Measurements from ENCODE around the gene CHID1. TPM values are rescaled to one million over a fixed set of nuclear protein-coding genes. Genes with fewer than 3 reads are reported as not detected.

CHID1 gene
- polyA plus RNA-seq, 4 donors, result 102 to 128 (median 115) TPM

DNA sequence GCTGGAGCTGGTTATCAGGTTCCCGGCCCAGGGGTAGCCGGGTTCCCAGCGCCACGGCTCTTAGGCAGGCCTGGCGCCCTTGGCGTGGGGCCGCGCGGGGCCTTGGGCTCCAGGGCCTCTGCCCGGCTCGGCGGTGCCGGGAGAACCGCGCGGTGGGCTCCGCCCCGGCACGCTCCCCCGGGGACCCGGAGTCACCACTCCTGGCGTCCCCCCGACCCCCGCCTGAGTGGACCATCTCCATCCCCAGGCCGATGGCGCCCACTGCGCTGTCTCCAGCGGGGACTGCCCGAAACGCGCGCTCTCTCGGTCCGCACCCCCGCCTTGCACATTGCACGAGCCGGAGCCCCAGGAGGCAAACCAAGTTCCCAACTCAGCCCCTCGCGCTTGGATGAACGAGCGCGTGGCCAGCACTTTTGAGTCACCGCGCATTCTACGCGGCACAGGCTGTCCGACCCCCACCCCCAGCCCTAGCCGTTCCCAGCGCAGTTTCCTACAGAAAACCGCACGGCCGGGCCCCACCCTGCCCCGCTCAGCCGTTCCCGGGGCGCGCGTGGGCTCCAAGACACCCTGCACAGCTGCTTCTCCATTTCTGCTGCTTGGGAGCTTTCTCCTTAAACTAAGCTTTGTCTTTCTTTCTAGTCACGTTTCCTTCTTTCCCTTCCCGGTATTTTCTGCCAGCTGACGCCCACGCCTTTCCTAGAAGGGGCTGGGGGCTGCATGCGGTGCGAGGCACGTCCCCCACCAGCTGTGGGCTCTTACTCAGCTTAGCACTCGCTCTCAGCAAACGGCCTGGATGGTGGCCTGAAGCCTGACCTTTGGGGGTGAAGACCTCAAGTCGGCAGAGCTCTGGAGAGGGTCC is 650 bp upstream of the CHID1 start:
- no peak for DNase-seq (ENCODE audit: low read depth in 4 of 4, low spot score in 3 of 4)

GRCh38 chr11:910044-910588 is 494 bp downstream of the CHID1 start:
- DNase-seq (ENCODE audit: low read depth in 4 of 4, low spot score in 3 of 4), result no peak

DNA sequence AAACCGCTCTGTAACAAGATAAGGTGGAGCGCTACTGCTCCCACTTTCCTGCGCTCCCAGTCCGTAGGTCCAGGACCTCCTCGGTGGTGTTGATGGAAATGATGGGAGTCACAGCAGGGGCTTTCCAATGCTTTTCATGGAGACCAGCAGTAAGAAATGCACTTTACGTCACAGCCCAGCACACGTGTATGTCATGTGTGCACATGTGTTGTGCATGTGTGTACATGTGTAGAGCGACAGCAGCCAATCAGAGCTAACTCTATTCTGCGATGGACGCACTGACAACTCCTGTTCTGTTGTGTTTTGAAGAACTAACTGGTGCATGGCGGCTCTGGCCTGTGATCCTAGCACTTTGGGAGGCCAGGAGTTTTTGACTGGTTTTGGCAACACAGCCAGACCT is 1.2 kb downstream of the CHID1 start:
- no peak for DNase-seq (ENCODE audit: low read depth in 4 of 4, low spot score in 3 of 4)

- DNase-seq (ENCODE audit: low read depth in 4 of 4, low spot score in 3 of 4), result no peak
Measured at GRCh38 chr11:908273-908672, 2.3 kb downstream of the CHID1 start.

- no peak for DNase-seq (ENCODE audit: low read depth in 4 of 4, low spot score in 3 of 4)
Measured at GRCh38 chr11:907668-908067, 2.9 kb downstream of the CHID1 start.

GRCh38 chr11:905952-906351 is 4.7 kb downstream of the CHID1 start:
- no peak for DNase-seq (ENCODE audit: low read depth in 4 of 4, low spot score in 3 of 4)

DNA sequence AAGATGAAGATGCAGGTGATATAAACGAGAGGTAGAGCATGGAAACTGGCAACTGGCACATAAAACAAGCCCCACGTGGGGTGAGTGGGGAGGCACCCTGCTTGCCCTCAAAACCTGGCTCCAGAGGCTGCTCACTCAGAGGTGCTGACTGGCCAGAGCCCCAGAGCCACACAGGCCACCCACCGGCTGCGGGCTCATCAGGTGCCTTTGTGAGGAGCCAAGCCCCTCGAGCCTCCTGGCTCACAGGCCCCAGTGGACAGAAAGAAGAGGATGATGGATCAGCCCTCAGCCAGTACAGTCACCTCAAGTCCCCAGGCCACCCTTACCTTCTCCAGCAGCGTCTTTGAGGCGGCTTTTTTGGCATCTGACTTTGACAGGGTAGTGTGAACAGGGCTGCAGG is 6.2 kb downstream of the CHID1 start:
- no peak for DNase-seq (ENCODE audit: low read depth in 4 of 4, low spot score in 3 of 4)

GRCh38 chr11:901452-902061 is 9.1 kb downstream of the CHID1 start:
- no peak for DNase-seq (ENCODE audit: low read depth in 4 of 4, low spot score in 3 of 4)

DNA sequence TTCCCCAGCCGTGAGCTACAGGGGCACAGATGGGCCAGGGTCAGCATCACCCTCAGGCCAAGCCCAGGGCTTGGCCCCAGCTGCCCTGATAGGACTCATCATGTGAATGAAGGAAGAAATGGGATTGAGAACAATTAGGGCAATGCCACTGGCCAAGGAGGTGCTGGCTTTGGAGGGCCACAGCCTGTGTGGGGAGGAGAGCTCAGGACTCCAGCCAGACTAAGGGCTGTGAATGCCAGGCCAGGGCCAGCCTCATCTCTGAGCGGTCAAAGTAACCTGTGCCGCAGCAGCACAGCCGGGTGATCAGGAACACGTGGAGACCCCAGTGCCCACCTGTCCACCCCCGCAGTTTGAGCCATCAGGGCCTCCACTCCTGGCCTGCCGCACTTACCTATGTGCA is 10.1 kb downstream of the CHID1 start:
- no peak for DNase-seq (ENCODE audit: low read depth in 4 of 4, low spot score in 3 of 4)

DNA sequence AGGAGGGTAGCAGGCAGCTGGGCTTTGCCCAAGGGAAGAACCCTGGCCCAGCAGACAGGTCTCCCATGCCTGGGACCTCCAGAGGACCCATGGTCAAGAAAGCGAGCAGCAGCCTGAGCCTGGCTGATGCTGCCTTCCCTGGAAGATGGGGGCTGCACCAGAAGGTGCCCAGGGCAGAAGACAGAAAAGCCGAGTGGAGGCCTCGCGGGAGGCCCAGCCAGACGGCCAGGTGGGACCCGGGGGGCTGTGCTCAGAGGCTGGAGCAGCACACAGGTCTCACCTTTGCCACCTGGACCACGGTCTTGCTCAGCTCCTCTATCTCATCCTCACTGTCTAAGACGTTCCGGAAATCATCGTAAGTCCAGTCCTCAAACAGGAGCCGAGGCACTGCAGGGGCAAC is 10.9 kb downstream of the CHID1 start:
- no peak for DNase-seq (ENCODE audit: low read depth in 4 of 4, low spot score in 3 of 4)

DNA sequence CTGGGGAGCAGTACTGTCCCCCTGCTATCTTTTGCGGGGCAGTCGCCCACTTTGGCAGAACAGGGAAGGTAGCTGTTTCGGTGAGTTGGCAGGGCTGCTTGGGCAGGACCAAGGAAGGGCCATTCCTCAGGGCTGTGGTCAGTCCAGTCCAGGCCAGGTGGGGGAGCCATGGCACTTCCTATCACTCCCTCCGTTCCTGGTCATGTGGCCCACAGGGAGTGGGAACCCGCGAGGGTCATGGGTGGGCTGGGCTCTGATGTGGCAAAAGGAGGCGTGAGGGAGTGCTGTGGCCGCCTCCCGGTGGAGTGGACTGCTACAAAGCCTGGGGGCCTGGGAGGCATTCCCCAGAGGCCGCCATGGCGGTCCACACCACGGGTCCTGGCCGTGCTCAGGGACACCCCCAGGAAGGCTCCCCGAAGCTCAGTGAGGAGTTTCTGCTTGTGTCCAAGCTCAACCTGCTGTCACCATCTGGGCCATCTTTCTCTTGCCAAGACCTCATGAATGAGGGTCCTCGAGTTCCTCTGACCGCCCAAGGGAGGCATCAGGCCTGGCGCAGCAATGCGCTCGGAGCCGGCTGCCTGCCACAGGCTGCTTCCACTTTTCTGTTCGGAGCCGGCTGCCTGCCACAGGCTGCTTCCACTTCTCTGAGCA is 11.9 kb downstream of the CHID1 start:
- no peak for DNase-seq (ENCODE audit: low read depth in 4 of 4, low spot score in 3 of 4)

- no peak for DNase-seq (ENCODE audit: low read depth in 4 of 4, low spot score in 3 of 4)
Measured at GRCh38 chr11:898143-898511, 12.5 kb downstream of the CHID1 start.

GRCh38 chr11:897253-898142 is 13.1 kb downstream of the CHID1 start:
- no peak for DNase-seq (ENCODE audit: low read depth in 4 of 4, low spot score in 3 of 4)

DNA sequence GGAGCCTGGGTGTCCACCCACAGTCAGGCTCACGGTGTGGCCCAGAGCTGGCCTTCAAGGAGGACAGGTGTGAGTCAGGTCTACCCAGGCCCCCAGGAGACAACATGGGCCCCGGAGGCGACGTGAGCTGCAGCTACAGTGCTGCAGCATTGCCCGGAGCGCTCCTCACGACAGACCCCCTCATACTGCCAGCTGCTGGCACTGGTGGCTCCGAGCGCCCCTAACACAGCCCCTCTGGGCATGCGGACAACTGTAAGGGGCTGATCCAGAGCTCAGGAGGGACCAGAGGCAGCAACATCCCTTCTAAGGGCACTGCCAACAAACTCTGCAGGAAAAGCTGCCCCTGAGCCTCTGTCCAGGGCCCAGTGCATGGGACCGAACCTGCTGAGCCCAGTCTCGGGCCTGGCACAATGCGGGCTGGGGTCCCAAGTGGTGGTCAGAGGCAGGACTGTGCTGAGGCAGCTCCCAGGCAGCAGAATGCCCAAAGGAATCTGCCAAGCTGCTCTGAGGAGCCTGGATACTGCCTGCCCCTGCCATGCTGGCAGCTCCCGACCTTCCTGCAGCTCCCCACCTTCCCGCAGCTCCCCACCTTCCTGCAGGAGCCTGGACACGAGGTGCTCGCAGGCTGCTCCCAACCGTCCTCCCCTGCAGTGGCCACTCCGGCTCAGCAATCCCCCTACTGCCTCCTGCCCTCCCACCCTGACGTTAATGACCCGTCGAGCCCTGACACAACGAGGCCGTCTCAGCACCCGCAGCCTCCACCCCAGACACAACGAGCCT is 15.1 kb downstream of the CHID1 start:
- DNase-seq (ENCODE audit: low read depth in 4 of 4, low spot score in 3 of 4), result no peak

DNA sequence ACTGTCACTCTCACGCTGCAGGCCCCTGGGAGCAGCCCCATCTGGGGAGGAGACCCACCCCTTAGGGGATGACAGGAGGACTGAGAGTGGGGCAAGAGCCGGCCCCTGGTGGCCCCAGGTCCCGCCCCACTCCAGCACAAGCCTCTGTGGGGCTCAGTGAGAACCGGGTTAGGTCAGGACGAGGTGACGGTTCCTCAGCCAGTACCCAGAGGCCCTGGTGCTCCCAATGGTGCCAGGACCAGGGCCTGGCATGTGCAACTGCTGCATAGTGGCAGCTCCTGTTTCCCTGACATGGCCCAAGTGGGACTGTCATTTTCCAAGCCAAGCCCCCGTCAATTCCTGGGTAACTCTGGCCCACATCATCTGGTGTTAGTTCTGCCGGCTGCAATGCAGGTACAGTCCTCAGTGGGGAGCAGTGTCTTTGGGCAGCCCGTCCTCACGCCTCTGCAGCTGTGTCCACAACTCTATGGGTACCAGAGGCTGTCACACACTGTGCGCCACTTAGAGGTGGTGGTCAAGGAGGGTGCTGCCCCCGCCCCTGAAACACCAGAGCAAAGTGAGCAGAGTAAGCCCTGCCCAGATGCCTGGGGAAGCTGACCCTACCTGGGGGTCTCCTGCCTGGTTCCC is 15.9 kb downstream of the CHID1 start:
- DNase-seq (ENCODE audit: low read depth in 4 of 4, low spot score in 3 of 4), result no peak

GRCh38 chr11:893008-893654 is 17.5 kb downstream of the CHID1 start:
- DNase-seq (ENCODE audit: low read depth in 4 of 4, low spot score in 3 of 4), result no peak

- no peak for DNase-seq (ENCODE audit: low read depth in 4 of 4, low spot score in 3 of 4)
Measured at GRCh38 chr11:890794-891540, 19.6 kb downstream of the CHID1 start.

All from right renal pelvis (tissue), 4 donors.